H1 (cell line): ENCODE data around the gene RAP1B. TPM values are rescaled to one million over a fixed set of nuclear protein-coding genes. Genes with fewer than 3 reads are reported as not detected.

Source experiments
- CTCF ChIA-PET: fragments of 300-600 bp; sonication (Branson Sonifier 250); formaldehyde crosslinking; loops from one replicate; lab custom pipeline; 2021; ENCODE audit not compliant: partially characterized antibody; lab: Charles Lee
- POLR2A ChIA-PET: fragments of 300-600 bp; sonication (Branson Sonifier 250); formaldehyde crosslinking; loops from one replicate; lab custom pipeline; 2021; ENCODE audit warnings: inconsistent platforms; ENCODE audit not compliant: partially characterized antibody; lab: Charles Lee
- DNase-seq, 2 experiments: peaks; one replicate each; pipeline versions ENCODE4 v3.0.0 to v3.0.0-alpha.2; 2010 to 2022; ENCODE audit warnings: low spot score in 2 of 2, low read depth in 1 of 2, mixed read lengths in 1 of 2
- FAIRE-seq: peaks from 2 replicates; lab custom pipeline; 2011; peaks lifted over from hg19 to GRCh38; lab: Jason Lieb, UNC
- H2AFZ ChIP-seq: 2 replicates; pipeline ENCODE4 v1.8.1; 2012; ENCODE audit warnings: low read length, inconsistent platforms
- H2AK5ac ChIP-seq: 2 replicates; pipeline ENCODE4 v1.6.1; 2013; ENCODE audit warnings: low read depth, low read length
- H2BK120ac ChIP-seq: replicated peaks from 2 replicates; pipeline ENCODE3; 2013; ENCODE audit warnings: low read depth, low read length, inconsistent platforms
- H2BK12ac ChIP-seq: 2 replicates; pipeline ENCODE4 v1.6.1; 2013; ENCODE audit warnings: low read depth, low read length
- H2BK15ac ChIP-seq: 2 replicates; pipeline ENCODE4 v1.6.1; 2013; ENCODE audit warnings: low read length
- H2BK20ac ChIP-seq: 2 replicates; pipeline ENCODE4 v1.6.1; 2013; ENCODE audit warnings: low read length
- H2BK5ac ChIP-seq: 2 replicates; pipeline ENCODE4 v1.6.1; 2013; ENCODE audit warnings: low read depth, low read length
- H3K14ac ChIP-seq: 2 replicates; pipeline ENCODE4 v1.6.1; 2013; ENCODE audit warnings: inconsistent platforms; ENCODE audit not compliant: insufficient read length
- H3K18ac ChIP-seq: 2 replicates; pipeline ENCODE4 v1.6.1; 2013; ENCODE audit warnings: low read length; ENCODE audit errors: extremely low read depth
- H3K23ac ChIP-seq: 2 replicates; pipeline ENCODE4 v1.6.1; 2013; ENCODE audit warnings: inconsistent platforms; ENCODE audit not compliant: insufficient read length
- H3K23me2 ChIP-seq: 2 replicates; pipeline ENCODE4 v1.6.1; 2013; ENCODE audit warnings: low read depth, low read length
- H3K27ac ChIP-seq: 2 replicates; pipeline ENCODE4 v1.6.1; 2011; ENCODE audit warnings: low read depth, low read length, inconsistent platforms
- H3K27me3 ChIP-seq, 4 experiments: replicated peaks in 1 of 4; 1 replicate in 1 of 4; 2 replicates in 3 of 4; pipeline versions ENCODE4 v1.6.1 to v1.8.1; 2011 to 2013; ENCODE audit warnings: low read length in 3 of 4, mild to moderate bottlenecking in 3 of 4, inconsistent platforms in 2 of 4, mixed read lengths in 2 of 4, moderate library complexity in 1 of 4; ENCODE audit not compliant: control insufficient read depth in 3 of 4, insufficient read depth in 3 of 4; ENCODE audit errors: extremely low read depth in 1 of 4
- H3K36me3 ChIP-seq, 4 experiments: 2 replicates each; pipeline versions ENCODE4 v1.6.1 to v1.8.1; 2011 to 2013; ENCODE audit warnings: mild to moderate bottlenecking in 4 of 4, low read length in 3 of 4, moderate library complexity in 2 of 4, control low read depth in 1 of 4, inconsistent platforms in 1 of 4; ENCODE audit not compliant: insufficient read depth in 4 of 4, control insufficient read depth in 2 of 4
- H3K4ac ChIP-seq: replicated peaks from 2 replicates; pipeline ENCODE3; 2013; ENCODE audit warnings: low read length, low read depth, mixed read lengths, inconsistent platforms; ENCODE audit not compliant: insufficient read length
- H3K4me1 ChIP-seq, 4 experiments: replicated peaks in 1 of 4; 1 replicate in 1 of 4; 2 replicates in 3 of 4; pipeline versions ENCODE4 v1.6.1 to v1.8.1; 2011 to 2013; ENCODE audit warnings: low read length in 3 of 4, inconsistent platforms in 2 of 4, mixed read lengths in 1 of 4; ENCODE audit not compliant: insufficient read depth in 4 of 4, control insufficient read depth in 3 of 4
- H3K4me2 ChIP-seq, 2 experiments: 2 replicates each; pipeline versions ENCODE4 v1.6.1 to v1.8.1; 2011 to 2013; ENCODE audit warnings: low read depth in 2 of 2, low read length in 2 of 2, control low read depth in 1 of 2, inconsistent platforms in 1 of 2, mild to moderate bottlenecking in 1 of 2; ENCODE audit not compliant: insufficient read depth in 1 of 2
- H3K4me3 ChIP-seq, 4 experiments: fragments of 200-600, 300-600 bp in 1 of 4; sonication (generic), shearing (Covaris generic), sonication (Bioruptor Twin) in 1 of 4; 2 replicates each; pipeline versions ENCODE4 v1.5.1 to v1.8.1; 2011 to 2016; ENCODE audit warnings: low read length in 4 of 4, low read depth in 3 of 4, control low read depth in 2 of 4, inconsistent platforms in 2 of 4, mild to moderate bottlenecking in 2 of 4, mixed read lengths in 1 of 4, moderate library complexity in 1 of 4; ENCODE audit not compliant: insufficient read depth in 2 of 4; ENCODE audit errors: extremely low read depth in 1 of 4
- H3K56ac ChIP-seq: replicated peaks from 2 replicates; pipeline ENCODE3; 2013; ENCODE audit warnings: low read depth, mild to moderate bottlenecking, mixed read lengths, low read length, inconsistent platforms; ENCODE audit not compliant: insufficient read length
- H3K79me1 ChIP-seq: 2 replicates; pipeline ENCODE4 v1.6.1; 2013; ENCODE audit warnings: low read depth, low read length, control low read depth
- H3K79me2 ChIP-seq, 2 experiments: 2 replicates each; pipeline versions ENCODE4 v1.6.1 to v1.8.1; 2012 to 2013; ENCODE audit warnings: low read length in 2 of 2, mild to moderate bottlenecking in 2 of 2, inconsistent platforms in 1 of 2; ENCODE audit not compliant: insufficient read depth in 2 of 2, control insufficient read depth in 1 of 2
- H3K9ac ChIP-seq, 4 experiments: replicated peaks in 1 of 4; 1 replicate in 1 of 4; 2 replicates in 3 of 4; pipeline versions ENCODE4 v1.6.1 to v1.8.1; 2011 to 2013; ENCODE audit warnings: low read depth in 3 of 4, low read length in 3 of 4, control low read depth in 2 of 4, mild to moderate bottlenecking in 2 of 4, moderate library complexity in 2 of 4, inconsistent platforms in 1 of 4; ENCODE audit errors: extremely low read depth in 1 of 4
- H3K9me3 ChIP-seq, 2 experiments: 2 replicates each; pipeline versions ENCODE4 v1.6.1 to v1.8.1; 2012 to 2013; ENCODE audit warnings: mild to moderate bottlenecking in 2 of 2, moderate library complexity in 2 of 2, control low read depth in 1 of 2, inconsistent platforms in 1 of 2, low read depth in 1 of 2, low read length in 1 of 2, mixed read lengths in 1 of 2; ENCODE audit not compliant: insufficient read depth in 2 of 2
- H4K20me1 ChIP-seq, 2 experiments: replicated peaks in 1 of 2; 2 replicates each; pipeline versions ENCODE3 to v1.8.1; 2011 to 2013; ENCODE audit warnings: inconsistent platforms in 2 of 2, low read length in 2 of 2, mild to moderate bottlenecking in 1 of 2; ENCODE audit not compliant: insufficient read depth in 2 of 2, control insufficient read depth in 1 of 2
- H4K5ac ChIP-seq: 2 replicates; pipeline ENCODE4 v1.6.1; 2013; ENCODE audit warnings: low read length, low read depth, mixed read lengths, inconsistent platforms; ENCODE audit not compliant: insufficient read length
- H4K8ac ChIP-seq: 2 replicates; pipeline ENCODE4 v1.8.0; 2013; ENCODE audit warnings: mild to moderate bottlenecking, moderate library complexity, low read length, inconsistent platforms; ENCODE audit not compliant: insufficient read depth; ENCODE audit errors: extremely low read depth
- H4K91ac ChIP-seq: replicated peaks from 2 replicates; pipeline ENCODE3; 2013; ENCODE audit warnings: low read length, mixed read lengths, inconsistent platforms; ENCODE audit not compliant: insufficient read length
- ASH2L ChIP-seq: fragments of 200-600, 300-600 bp; sonication (generic); IDR thresholded peaks from one replicate; pipeline ENCODE4 v1.7.1; 2017; ENCODE audit warnings: low read length
- CBX5 ChIP-seq: fragments of 300-800, 300-1000 bp; sonication (generic); IDR thresholded peaks from 2 replicates; pipeline ENCODE4 v1.7.1; 2016; ENCODE audit warnings: antibody characterized with exemption, low read length, low read depth
- CHD1 ChIP-seq: IDR thresholded peaks from 2 replicates; pipeline ENCODE4 v1.6.1; 2012; ENCODE audit warnings: low read depth, low read length, improper control_type of control experiment
- EGR1 ChIP-seq: IDR thresholded peaks from 2 replicates; pipeline ENCODE4 v1.6.1; 2011; ENCODE audit warnings: low read depth, low read length, borderline replicate concordance
- KDM1A ChIP-seq: fragments of 200-600, 300-600 bp; sonication (generic); IDR thresholded peaks from 2 replicates; pipeline ENCODE4 v1.7.1; 2016; ENCODE audit warnings: mild to moderate bottlenecking, low read length, borderline replicate concordance
- KDM5A ChIP-seq: fragments of 200-600 bp; IDR thresholded peaks from 2 replicates; pipeline ENCODE4 v1.7.1; 2012; ENCODE audit warnings: mild to moderate bottlenecking, low read length, inconsistent platforms, mixed read lengths
- RNF2 ChIP-seq: fragments of 200-900, 300-1000 bp; sonication (generic); IDR thresholded peaks from 2 replicates; pipeline ENCODE4 v1.7.1; 2016; ENCODE audit warnings: borderline replicate concordance, low read depth, mild to moderate bottlenecking, antibody characterized with exemption, low read length; ENCODE audit not compliant: poor library complexity, severe bottlenecking; ENCODE audit errors: missing control alignments
- SIN3A ChIP-seq, 2 experiments: IDR thresholded peaks in 1 of 2; conservative IDR thresholded peaks in 1 of 2; 2 replicates each; pipeline ENCODE4 v1.6.1; 2011 to 2012; ENCODE audit warnings: low read length in 2 of 2, improper control_type of control experiment in 1 of 2, low read depth in 1 of 2, mild to moderate bottlenecking in 1 of 2
- SP1 ChIP-seq: IDR thresholded peaks from 2 replicates; pipeline ENCODE4 v1.6.1; 2011; ENCODE audit warnings: low read depth, low read length
- TBP ChIP-seq: IDR thresholded peaks from 2 replicates; pipeline ENCODE4 v1.6.1; 2011; ENCODE audit warnings: low read depth, low read length, improper control_type of control experiment
- TCF12 ChIP-seq: IDR thresholded peaks from 2 replicates; pipeline ENCODE4 v1.6.1; 2011; ENCODE audit warnings: low read depth, mild to moderate bottlenecking, low read length
- TEAD4 ChIP-seq: IDR thresholded peaks from 2 replicates; pipeline ENCODE4 v1.6.1; 2012; ENCODE audit warnings: low read depth, low read length, inconsistent platforms, mixed read lengths
- polyA plus RNA-seq, 7 experiments: library from polyadenylated mRNA; depleted of rRNA in 3 of 7; stranded (reverse) in 5 of 7; unstranded in 2 of 7; fragments of >200 nt in 5 of 7; fragments of 200-250 nt in 2 of 7; gene quantifications; 1 replicate in 5 of 7; 2 replicates in 1 of 7; 4 replicates in 1 of 7; pipeline versions ENCODE4 v1.2.1 to v1.2.3, GENCODE V29; 2011 to 2013; ENCODE audit warnings: missing spikeins in 2 of 7, mixed read lengths in 2 of 7
- total RNA-seq: library from RNA; stranded (reverse); fragmentation: NEBNext Ultra II Directional; extraction: Animal tissue kit (Norgen Biotek cat#: 25700); gene quantifications from 2 replicates; pipeline ENCODE4 v1.2.1, GENCODE V29; 2021
- TF ChIP-seq, protein P1 (sequence below): IDR thresholded peaks from 2 replicates; pipeline ENCODE4 v1.6.1; 2012; ENCODE audit warnings: low read length, inconsistent platforms

RAP1B gene
- total and polyA plus RNA-seq, 2 of the 8 experiments (the other 6 are each of a cell fraction or from before 2014, with no cell fraction given), result 61.4 to 112 TPM

DNA sequence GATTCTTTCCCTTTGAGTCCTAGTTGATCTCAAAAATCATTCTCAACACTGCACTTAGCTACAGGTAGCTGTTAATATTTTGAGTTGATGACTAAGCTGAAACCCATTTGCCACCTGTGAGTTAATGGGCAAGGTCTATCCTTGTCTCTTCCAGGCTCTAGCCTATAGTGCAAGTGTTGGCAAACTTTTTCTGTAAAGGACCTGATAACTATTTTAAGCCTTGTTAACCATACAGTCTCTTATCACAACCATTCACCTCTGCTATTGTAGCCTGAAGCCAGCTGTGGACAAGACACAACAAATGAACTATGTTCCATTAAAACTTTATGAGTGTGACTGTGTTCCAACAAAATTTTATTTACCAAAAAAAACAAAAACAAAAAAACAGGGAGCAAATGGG lies 19.4 kb downstream of the RAP1B start:
- peaks cover 0 to 14% (median 3%) of the 10 kb centered on the region in 4 experiments; a peak in 4 of 8 replicates for H3K36me3 ChIP-seq
- DNase-seq (no peak), FAIRE-seq (no peak)
- ChIA-PET POLR2A (interaction anchor here (1.0 to 1.7 kb wide), 2 partner anchors 12 to 35 kb away, joined by 3 to 4 read pairs; no protein-coding TSS in a partner anchor), CTCF (interaction anchor here (1.2 kb wide), 1 partner anchor 22 kb away, joined by 3 read pairs; no protein-coding TSS in a partner anchor)
- no peak overlapping the region for H3K4me3 ChIP-seq
- no peak overlapping the region for H3K56ac ChIP-seq
- H3K18ac ChIP-seq, result no peak overlapping the region
- H2AFZ ChIP-seq, result no peak overlapping the region
- H3K4ac ChIP-seq, result no peak overlapping the region
- no peak overlapping the region for H3K9ac ChIP-seq
- no peak overlapping the region for H2BK12ac ChIP-seq
- peaks cover 0 to 4% of the 10 kb centered on the region in 2 experiments for H4K20me1 ChIP-seq
- no peak overlapping the region for H2BK15ac ChIP-seq
- no peaks in the 10 kb centered on the region for H3K4me1 ChIP-seq
- no peak overlapping the region for H2BK20ac ChIP-seq
- H2BK5ac ChIP-seq, result no peak overlapping the region
- peaks cover 5 to 98% of the 10 kb centered on the region in 2 experiments for H3K79me2 ChIP-seq
- H3K79me1 ChIP-seq, result 0 out of 2 replicates have a peak, but pooled peaks cover 3% of the 10 kb centered on the region
- no peak overlapping the region for H4K5ac ChIP-seq
- H4K91ac ChIP-seq, result no peak overlapping the region
- no peaks in the 10 kb centered on the region for H3K23me2 ChIP-seq
- no peak overlapping the region for H4K8ac ChIP-seq
- no peak overlapping the region for H2AK5ac ChIP-seq
- H3K27ac ChIP-seq, result no peak overlapping the region
- H3K14ac ChIP-seq, result no peak overlapping the region
- H3K23ac ChIP-seq, result no peak overlapping the region
- H3K27me3 ChIP-seq, result no peaks in the 10 kb centered on the region
- H3K9me3 ChIP-seq, result peaks cover 0 to 6% of the 10 kb centered on the region in 2 experiments; a peak in 1 of 4 replicates
- H3K4me2 ChIP-seq, result no peak overlapping the region
- H2BK120ac ChIP-seq, result no peak overlapping the region
- no peak for TF ChIP-seq CBX5
- TF ChIP-seq SP1, result no peak
- no peak for TF ChIP-seq RNF2
- TF ChIP-seq ASH2L, result no peak
- TF ChIP-seq, protein P1, sequence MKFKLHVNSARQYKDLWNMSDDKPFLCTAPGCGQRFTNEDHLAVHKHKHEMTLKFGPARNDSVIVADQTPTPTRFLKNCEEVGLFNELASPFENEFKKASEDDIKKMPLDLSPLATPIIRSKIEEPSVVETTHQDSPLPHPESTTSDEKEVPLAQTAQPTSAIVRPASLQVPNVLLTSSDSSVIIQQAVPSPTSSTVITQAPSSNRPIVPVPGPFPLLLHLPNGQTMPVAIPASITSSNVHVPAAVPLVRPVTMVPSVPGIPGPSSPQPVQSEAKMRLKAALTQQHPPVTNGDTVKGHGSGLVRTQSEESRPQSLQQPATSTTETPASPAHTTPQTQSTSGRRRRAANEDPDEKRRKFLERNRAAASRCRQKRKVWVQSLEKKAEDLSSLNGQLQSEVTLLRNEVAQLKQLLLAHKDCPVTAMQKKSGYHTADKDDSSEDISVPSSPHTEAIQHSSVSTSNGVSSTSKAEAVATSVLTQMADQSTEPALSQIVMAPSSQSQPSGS, result no peak
- TF ChIP-seq TBP, result no peak
- no peak for TF ChIP-seq TEAD4
- no peak for TF ChIP-seq CHD1
- TF ChIP-seq EGR1, result no peak
- no peak for TF ChIP-seq SIN3A (conservative IDR thresholded peaks at IDR 0.05 in 1 of 2, IDR thresholded peaks at IDR 0.05 in 1 of 2; ENCODE audit: low read depth in 1 of 2, low read length in 2 of 2)
- no peak for TF ChIP-seq KDM5A
- no peak for TF ChIP-seq TCF12
- TF ChIP-seq KDM1A, result no peak
